HG03135 (cell line): ENCODE results near the gene ERCC4.

ENCODE experiments used
- ATAC-seq: cut with Tn5 transposase; IDR thresholded peaks from one replicate; pipeline ENCODE4 v1.9.1; 2021; ENCODE audit warnings: mild to moderate bottlenecking, moderate library complexity; ENCODE audit not compliant: unreplicated experiment

The ERCC4 gene

DNA sequence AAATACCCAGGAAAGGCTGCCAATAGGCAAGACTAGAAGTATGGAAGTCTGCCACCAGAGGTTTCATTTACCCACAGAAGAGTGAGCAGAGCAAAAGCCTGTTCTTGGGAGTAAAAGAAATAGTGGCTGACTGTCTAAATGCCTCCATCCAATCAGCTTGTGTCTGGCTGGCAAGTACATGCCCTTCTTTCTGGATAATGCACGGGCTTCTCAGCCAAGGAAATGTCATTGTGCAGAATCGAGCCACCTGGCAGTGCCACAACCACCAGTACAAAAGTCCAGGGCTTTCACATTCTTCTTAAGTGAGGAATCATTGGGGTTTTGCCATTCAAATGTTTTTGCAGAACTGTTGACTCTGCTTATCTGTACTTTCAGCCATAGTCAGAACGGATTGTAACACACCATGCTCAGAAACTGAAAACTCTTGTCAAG is 10.1 kb upstream of the ERCC4 start:
- no peak for ATAC-seq

DNA sequence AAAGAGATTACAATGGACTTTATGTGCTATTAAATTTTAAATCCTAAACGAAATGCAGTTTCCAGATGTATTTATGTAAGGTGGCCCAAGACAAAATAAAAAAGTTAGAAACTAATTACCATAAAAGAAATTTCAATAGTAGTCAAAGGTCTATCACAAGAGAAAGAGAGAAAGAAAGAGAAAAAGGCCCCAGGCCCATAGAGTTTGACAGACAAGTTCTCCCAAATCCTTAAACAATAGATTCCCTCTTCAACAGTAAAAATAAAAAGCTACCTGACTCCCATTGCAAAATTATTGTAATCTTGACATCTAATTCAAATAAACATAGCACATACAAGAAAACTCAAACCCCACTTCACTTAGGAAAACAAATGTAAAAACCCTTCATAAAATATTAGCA is 8.6 kb upstream of the ERCC4 start:
- ATAC-seq = no peak

DNA sequence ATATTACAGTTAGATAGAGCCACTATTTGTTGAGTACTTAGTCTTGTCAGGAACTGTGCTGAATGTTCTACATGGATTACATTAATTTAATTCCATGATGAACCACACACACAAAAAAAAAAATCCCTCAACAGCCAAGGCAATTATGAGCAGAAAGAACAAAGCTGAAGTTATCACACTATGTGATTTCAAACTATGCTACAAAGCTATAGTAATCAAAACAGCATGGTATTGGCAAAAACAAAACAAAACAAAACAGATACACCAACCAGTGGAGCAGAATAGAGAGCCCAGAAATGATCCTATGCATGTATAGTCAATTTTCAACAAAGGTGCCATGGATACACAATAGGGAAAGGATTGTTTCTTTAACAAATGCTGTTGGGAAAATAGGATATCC is 8.1 kb upstream of the ERCC4 start:
- no peak for ATAC-seq

- no peak for ATAC-seq
Measured at GRCh38 chr16:13912891-13913290, 7.1 kb upstream of the ERCC4 start.

GRCh38 chr16:13913374-13914292 is 6.3 kb upstream of the ERCC4 start:
- no peak for ATAC-seq

DNA sequence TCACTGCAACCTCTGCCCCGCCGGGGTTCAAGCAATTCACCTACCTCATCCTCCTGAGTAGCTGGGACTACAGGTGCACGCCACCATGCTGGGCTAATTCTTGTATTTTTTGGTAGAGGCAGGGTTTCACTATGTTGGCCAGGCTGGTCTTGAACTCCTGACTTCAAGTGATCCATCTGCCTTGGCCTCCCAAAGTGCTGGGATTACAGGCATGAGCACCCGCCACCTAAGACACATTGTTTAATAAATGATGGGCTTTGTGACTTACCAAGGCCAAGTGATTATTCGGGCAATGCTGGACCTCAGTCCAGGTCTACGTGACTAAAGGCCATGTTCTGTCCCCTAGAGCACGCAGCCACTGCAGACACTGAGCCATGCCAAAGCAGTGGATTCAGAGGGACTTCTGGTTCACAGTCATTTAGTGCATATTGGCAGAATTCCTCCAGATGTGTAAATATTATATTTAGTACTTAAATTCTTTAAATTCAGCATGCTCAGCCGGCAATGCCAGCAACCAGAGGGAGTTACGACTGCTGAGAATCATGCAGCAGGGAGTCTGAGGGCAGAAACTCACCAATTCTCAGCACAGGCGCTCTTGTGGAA is 4.8 kb upstream of the ERCC4 start:
- no peak for ATAC-seq

DNA sequence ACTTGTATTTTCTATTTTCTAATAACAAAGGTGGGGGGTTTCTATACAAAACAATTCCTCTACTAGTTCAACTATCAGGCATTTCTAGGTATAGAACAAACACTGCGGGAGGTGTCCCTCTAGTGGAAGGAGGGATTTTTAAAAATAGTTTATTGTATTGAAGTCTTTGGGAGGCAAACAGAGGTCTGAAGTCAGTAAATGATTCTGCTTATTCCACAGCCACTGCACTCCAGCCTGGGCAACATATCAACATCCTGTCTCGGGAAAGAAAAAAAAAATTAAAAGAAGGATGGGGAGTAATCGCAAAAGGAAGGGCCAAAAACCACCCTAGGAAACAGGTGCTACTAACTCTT is 648 bp upstream of the ERCC4 start:
- ATAC-seq = no peak

- ATAC-seq = no peak
Measured at GRCh38 chr16:13920510-13920818, 510 bp downstream of the ERCC4 start.

DNA sequence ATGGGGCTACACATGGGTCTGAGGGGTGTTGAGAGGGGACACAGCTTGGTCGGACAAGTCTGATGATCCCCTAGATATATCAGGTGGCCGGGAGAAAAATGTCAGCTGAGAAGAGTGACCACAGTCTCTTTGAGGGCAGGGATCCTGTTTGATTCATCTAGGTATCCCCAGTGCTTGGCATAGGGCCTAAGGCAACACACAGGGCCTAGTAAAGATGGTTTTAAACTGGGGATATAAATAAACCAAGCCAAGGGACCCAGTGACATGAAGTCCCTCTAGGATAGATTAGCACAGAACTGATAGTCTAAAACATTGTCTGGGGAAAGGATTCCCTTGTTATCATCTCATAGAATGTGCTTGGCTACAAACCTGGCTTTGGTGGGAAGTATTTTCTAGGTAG is 1.4 kb downstream of the ERCC4 start:
- ATAC-seq = no peak

DNA sequence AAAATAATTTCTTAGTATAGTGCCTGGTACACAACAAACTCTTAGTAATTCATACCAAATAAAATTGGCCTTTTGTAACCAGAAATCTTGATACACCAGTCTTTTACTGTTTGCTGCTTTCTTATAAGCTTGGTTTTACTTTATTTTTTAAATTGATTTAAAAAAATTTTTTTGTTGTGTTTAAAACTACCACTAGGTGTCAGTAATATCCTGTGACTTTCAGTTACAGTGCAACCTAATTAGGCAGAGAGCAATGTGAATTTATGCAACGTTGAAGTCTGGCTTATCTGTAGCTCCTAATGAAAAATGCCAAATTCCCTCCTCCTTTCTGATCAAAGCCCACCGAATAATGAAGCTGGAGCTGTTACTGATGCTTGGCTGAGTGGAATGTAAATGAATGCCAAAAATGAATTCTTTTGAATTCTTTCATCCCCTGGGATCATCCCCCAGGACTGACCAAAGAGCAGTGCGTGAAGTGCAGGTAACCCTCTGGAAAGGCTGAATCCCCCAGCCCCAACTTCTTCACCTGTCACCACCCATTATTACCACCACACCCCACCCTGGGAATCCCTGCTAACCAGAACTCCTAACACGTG is 3.8 kb downstream of the ERCC4 start:
- ATAC-seq = no peak

DNA sequence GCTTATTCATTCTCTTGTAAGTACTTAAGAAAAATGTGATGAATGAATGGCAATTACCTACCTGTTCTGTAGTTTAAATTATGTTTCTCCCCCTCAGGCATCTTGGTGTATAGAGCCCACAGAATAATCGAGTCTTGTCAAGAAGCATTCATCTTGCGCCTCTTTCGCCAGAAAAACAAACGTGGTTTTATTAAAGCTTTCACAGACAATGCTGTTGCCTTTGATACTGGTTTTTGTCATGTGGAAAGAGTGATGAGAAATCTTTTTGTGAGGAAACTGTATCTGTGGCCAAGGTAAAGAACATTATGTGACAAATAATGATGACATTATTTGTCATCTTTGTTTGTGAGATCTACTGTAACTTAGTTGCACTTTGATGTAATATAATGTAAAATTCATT is 6.5 kb downstream of the ERCC4 start:
- no peak for ATAC-seq

GRCh38 chr16:13926891-13927290 is 6.9 kb downstream of the ERCC4 start:
- no peak for ATAC-seq

DNA sequence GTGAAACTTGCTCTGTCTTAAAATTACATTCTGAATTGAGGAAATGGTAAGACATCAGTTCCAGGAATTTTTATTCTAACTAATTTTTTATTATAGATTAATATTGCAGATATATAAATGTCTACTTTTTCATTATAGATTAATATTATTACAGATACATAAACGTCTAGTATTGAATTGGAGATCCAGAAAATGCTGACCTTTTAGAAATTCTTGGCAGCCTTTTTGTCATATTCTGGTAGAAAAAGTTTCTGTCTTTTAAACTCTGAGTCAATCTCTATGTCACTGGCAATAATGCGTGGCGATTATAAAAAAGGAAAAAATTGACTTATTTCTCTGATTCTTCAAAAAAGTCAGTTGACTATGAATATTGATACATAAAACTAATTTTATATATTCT is 8.7 kb downstream of the ERCC4 start:
- ATAC-seq = no peak

GRCh38 chr16:13931845-13932244 is 11.9 kb downstream of the ERCC4 start:
- ATAC-seq = no peak

- ATAC-seq = no peak
Measured at GRCh38 chr16:13935408-13935807, 15.5 kb downstream of the ERCC4 start.

DNA sequence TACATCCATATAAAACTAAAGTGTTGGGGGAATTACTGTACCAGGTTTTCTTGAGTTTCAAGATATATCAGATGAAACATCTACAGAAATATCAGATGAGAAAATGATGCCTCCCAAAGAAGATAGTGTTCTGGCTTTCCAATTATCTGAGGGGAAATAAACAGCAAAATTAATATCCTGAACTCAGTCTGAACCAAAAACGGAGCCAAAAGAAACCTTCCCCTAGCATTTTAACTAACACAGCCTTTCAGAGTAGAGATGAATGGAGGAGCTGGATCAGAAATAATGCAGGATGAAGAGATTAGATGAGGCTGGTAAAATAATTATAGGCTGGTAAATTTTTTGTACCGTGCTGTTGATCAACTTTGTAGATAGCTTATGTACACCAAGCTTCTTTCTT is 16.2 kb downstream of the ERCC4 start:
- ATAC-seq = no peak

GRCh38 chr16:13936596-13937081 is 16.7 kb downstream of the ERCC4 start:
- no peak for ATAC-seq

GRCh38 chr16:13937411-13937810 is 17.5 kb downstream of the ERCC4 start:
- no peak for ATAC-seq

GRCh38 chr16:13938480-13938879 is 18.5 kb downstream of the ERCC4 start:
- ATAC-seq = no peak

DNA sequence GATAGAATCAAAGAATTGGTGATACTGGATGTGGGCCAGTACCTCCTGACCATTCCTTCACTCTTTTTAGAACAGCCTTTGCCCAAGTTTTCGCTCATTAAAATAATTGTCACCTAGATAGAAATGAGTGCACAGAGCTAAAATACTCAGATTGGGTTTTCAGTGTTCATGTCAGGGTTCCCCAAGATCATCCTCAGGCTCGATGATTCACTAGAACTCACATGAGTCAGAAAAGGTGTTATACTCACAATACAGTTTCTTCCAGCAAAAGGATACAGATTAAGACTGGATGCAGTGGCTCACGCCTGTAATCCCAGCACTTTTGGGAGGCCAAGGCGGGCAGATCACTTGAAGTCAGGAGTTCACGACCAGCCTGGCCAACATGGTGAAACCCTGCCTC is 19.9 kb downstream of the ERCC4 start:
- no peak for ATAC-seq

- ATAC-seq = no peak
Measured at GRCh38 chr16:13940397-13940933, 20.5 kb downstream of the ERCC4 start.

DNA sequence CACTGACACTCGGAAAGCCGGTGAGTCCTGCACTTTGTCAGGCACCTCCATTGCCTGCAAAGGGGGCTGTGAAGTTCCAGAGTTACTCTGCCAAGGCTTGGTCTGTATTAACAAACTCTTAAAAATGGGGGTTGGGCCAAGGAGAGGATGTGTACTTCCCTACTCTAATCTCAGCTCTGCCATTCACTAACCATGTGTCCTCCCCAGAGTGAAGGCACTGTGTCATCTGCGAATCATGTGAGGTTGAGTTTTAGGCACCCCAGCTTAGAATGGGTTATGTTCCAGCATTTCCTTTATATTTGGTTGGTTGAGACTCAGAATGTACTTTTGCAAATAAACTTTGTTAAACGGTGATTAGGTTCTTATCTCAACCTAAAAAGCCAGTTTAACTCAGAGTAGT is 24.9 kb downstream of the ERCC4 start:
- no peak for ATAC-seq
